ENCODE results near the gene CDK5.
"Not testable (repeated sequence)": the region's sequence is repeated elsewhere in the genome, so short reads cannot be mapped to it uniquely, and the experiment has no call there.

The CDK5 gene

DNA sequence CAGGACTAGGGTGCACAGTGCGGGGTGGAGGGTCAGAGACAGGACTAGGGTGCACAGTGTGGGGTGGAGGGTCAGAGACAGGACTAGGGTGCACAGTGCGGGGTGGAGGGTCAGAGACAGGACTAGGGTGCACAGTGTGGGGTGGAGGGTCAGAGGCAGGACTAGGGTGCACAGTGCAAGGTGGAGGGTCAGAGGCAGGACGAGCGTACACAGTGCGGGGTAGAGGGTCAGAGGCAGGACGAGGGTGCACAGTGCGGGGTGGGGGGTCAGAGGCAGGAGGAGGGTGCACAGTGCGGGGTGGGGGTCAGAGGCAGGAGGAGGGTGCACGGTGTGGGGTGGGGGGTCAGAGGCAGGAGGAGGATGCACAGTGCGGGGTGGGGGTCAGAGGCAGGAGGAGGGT, 14.2 kb downstream of the CDK5 start:
- H3K27me3 Mint-ChIP-seq; H3K4me3 Mint-ChIP-seq; H3K36me3 Mint-ChIP-seq (ENCODE audit: low read depth); H3K27ac Mint-ChIP-seq; H3K9me3 Mint-ChIP-seq: not testable (repeated sequence)
- peaks cover 18% of the 10 kb centered on the region for H3K4me1 Mint-ChIP-seq (ENCODE audit: low read depth)

DNA sequence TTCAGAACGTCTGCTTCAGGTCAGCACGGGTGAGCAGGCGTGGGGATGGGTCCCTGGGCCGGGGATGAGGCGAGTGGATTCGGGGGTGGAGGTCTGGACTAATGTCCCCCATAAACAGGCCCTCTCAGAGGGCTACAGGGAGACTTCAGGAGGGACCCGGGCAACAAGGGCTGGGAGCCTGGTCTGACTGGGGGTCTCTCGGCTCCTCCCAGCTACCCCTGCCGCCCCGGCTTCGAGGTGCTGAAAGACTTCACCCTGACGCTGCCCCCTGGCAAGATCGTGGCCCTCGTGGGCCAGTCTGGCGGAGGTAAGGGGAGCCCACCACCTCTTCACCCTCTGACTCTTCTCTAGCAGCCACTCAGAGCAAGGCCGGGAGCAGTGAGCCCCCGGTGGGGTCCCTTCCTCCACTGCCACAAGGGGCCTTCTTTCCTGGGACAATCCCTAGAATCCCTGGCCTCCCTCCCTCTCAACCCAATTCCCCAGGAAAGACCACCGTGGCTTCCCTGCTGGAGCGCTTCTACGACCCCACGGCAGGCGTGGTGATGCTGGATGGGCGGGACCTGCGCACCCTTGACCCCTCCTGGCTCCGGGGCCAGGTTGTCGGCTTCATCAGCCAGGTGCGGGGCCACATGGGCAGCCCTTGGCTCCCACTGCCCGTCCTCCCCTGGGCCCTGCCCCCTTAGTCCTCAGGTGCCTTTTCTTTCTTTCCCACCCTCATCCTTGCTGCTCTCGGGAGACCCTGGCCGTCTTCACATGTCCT, 16.9 kb downstream of the CDK5 start:
- H3K36me3 Mint-ChIP-seq (ENCODE audit: low read depth), result no peaks in the 10 kb centered on the region
- H3K4me3 Mint-ChIP-seq, result no peak overlapping the region
- H3K27me3 Mint-ChIP-seq, result no peaks in the 10 kb centered on the region
- H3K9me3 Mint-ChIP-seq, result no peaks in the 10 kb centered on the region
- peaks cover 25% of the 10 kb centered on the region for H3K4me1 Mint-ChIP-seq (ENCODE audit: low read depth)
- H3K27ac Mint-ChIP-seq, result no peak overlapping the region

DNA sequence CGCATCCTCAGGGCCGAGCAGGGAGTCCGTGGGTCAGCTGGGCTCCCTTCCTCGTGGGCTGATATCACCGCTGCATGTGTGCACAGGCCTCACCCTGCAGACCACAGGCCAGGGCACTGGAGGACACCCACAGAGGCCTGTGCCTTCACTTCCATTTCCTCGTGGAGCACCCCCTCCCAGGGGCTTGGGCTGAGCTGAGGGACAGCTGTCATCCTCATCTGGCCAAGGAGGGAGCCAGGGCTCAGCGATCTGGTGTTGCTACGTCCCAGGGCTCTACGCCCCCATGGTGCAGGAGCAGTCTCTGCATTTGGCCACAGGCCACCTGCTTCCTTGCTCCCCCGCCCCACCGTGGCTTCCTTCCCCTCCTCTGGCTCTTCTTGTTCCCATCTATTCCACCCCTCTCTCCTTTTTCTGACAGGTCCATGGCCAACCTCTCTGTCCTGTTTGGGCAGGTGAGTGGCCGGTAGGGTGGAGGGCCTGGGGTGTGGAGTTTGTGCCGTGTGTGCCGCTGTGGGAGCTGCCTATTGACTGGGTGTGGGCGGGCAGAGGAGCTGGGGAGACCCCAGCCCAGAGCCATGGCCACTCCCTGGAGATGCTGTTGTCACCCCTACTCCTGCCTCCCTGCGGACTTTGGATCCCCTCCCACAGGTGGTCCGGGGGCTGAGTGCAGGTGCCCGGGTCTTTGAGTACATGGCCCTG, 17.7 kb downstream of the CDK5 start:
- peaks cover 25% of the 10 kb centered on the region for H3K4me1 Mint-ChIP-seq (ENCODE audit: low read depth)
- H3K9me3 Mint-ChIP-seq, result no peaks in the 10 kb centered on the region
- peak overlapping the region; percentile 91 for H3K27ac Mint-ChIP-seq
- H3K4me3 Mint-ChIP-seq, result peak overlapping the region; percentile 56
- no peaks in the 10 kb centered on the region for H3K36me3 Mint-ChIP-seq (ENCODE audit: low read depth)
- H3K27me3 Mint-ChIP-seq, result no peaks in the 10 kb centered on the region

- H3K36me3 Mint-ChIP-seq (ENCODE audit: low read depth), result no peaks in the 10 kb centered on the region
- H3K27ac Mint-ChIP-seq, result peak overlapping the region; percentile 91
- no peaks in the 10 kb centered on the region for H3K27me3 Mint-ChIP-seq
- H3K4me3 Mint-ChIP-seq, result peak overlapping the region; percentile 56
- H3K4me1 Mint-ChIP-seq (ENCODE audit: low read depth), result peaks cover 25% of the 10 kb centered on the region
- H3K9me3 Mint-ChIP-seq, result no peaks in the 10 kb centered on the region
Measured at GRCh38 chr7:151038951-151039849, 18.5 kb downstream of the CDK5 start.

DNA sequence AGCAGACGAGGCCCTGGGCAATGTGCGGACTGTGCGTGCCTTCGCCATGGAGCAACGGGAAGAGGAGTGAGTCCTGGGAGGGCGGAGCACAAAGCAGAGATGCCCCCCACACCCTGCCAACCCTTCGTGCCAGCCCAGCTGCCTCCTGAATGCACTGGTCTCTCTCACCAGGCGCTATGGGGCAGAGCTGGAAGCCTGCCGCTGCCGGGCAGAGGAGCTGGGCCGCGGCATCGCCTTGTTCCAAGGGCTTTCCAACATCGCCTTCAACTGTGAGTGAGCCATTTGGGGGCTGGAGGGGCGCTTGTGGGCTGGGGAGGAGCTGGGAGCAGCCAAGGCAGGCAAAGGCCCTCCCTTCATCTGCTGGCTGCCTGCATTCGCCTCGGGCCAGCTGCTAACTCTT, 21.8 kb downstream of the CDK5 start:
- no peaks in the 10 kb centered on the region for H3K27me3 Mint-ChIP-seq
- peaks cover 5% of the 10 kb centered on the region for H3K36me3 Mint-ChIP-seq (ENCODE audit: low read depth)
- H3K4me3 Mint-ChIP-seq, result no peak overlapping the region
- peaks cover 25% of the 10 kb centered on the region for H3K4me1 Mint-ChIP-seq (ENCODE audit: low read depth)
- peak overlapping the region; percentile 45 for H3K27ac Mint-ChIP-seq
- H3K9me3 Mint-ChIP-seq, result no peaks in the 10 kb centered on the region

- Mint-ChIP-seq H3K4me1 (ENCODE audit: low read depth) (peaks cover 24% of the 10 kb centered on the region), H3K27me3 (no peaks in the 10 kb centered on the region), H3K9me3 (no peaks in the 10 kb centered on the region), H3K4me3 (no peak overlapping the region), H3K36me3 (ENCODE audit: low read depth) (peaks cover 5% of the 10 kb centered on the region), H3K27ac (no peak overlapping the region)
Measured at GRCh38 chr7:151035026-151035717, 22.5 kb downstream of the CDK5 start.

- no peaks in the 10 kb centered on the region for H3K27me3 Mint-ChIP-seq
- H3K9me3 Mint-ChIP-seq, result no peaks in the 10 kb centered on the region
- H3K36me3 Mint-ChIP-seq (ENCODE audit: low read depth), result peaks cover 9% of the 10 kb centered on the region
- no peak overlapping the region for H3K27ac Mint-ChIP-seq
- no peak overlapping the region for H3K4me3 Mint-ChIP-seq
- peaks cover 23% of the 10 kb centered on the region for H3K4me1 Mint-ChIP-seq (ENCODE audit: low read depth)
Measured at GRCh38 chr7:151034312-151035025, 23.2 kb downstream of the CDK5 start.

GRCh38 chr7:151033864-151034249, 23.8 kb downstream of the CDK5 start:
- peaks cover 23% of the 10 kb centered on the region for H3K4me1 Mint-ChIP-seq (ENCODE audit: low read depth)
- H3K9me3 Mint-ChIP-seq, result no peaks in the 10 kb centered on the region
- no peak overlapping the region for H3K4me3 Mint-ChIP-seq
- H3K27ac Mint-ChIP-seq, result no peak overlapping the region
- peaks cover 13% of the 10 kb centered on the region for H3K36me3 Mint-ChIP-seq (ENCODE audit: low read depth)
- H3K27me3 Mint-ChIP-seq, result no peaks in the 10 kb centered on the region

- Mint-ChIP-seq H3K4me3 (no peak overlapping the region), H3K4me1 (ENCODE audit: low read depth) (peaks cover 22% of the 10 kb centered on the region), H3K9me3 (no peaks in the 10 kb centered on the region), H3K27ac (no peak overlapping the region), H3K27me3 (no peaks in the 10 kb centered on the region), H3K36me3 (ENCODE audit: low read depth) (peaks cover 16% of the 10 kb centered on the region)
Measured at GRCh38 chr7:151032936-151033863, 24.5 kb downstream of the CDK5 start.

DNA sequence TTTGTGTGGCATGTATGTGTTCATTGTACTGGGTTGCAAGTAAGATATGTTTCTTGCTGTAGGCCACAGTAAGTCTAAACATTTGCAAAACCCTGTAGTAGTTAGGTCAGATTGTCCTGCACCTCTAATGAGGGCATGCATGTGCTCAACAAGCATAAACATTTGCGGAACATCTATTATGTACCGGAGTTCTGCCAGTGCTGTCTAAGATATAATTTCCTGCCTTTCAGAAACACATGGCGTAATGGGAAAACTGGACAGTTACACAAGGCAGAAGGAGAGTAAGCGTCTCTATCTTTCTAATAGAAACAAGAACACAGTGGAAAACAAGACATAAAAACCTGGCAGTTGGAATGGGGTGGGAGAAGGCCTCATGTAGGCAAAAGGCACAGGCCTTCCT, 26.7 kb downstream of the CDK5 start:
- H3K9me3 Mint-ChIP-seq, result no peaks in the 10 kb centered on the region
- no peak overlapping the region for H3K27ac Mint-ChIP-seq
- H3K4me1 Mint-ChIP-seq (ENCODE audit: low read depth), result peaks cover 26% of the 10 kb centered on the region
- peaks cover 16% of the 10 kb centered on the region for H3K36me3 Mint-ChIP-seq (ENCODE audit: low read depth)
- no peak overlapping the region for H3K4me3 Mint-ChIP-seq
- H3K27me3 Mint-ChIP-seq, result no peaks in the 10 kb centered on the region

DNA sequence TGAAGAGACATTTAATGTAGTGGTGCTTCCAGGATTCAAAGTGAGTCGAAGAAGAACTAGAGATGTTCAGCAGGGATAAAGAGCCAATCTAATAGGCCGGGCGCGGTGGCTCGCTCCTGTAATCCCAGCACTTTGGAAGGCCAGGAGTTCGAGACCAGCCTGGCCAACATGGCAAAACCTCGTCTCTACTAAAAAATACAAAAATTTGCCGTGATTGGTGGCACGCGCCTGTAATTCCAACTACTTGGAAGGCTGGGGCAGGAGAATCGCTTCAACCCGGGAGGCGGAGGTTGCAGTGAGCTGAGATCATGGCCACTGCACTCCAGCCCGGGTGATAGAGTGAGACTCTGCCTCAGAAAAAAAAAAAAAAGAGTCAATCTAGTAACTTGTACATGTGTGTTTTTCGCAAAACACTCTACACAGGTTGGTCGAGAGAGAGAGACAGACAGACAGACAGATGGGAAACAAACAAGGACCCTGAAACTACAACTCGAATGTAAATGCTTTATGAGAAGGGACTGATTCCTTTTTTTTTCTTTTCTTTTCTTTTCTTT, 28.7 kb downstream of the CDK5 start:
- H3K27ac Mint-ChIP-seq, result peak overlapping the region; percentile 94
- H3K4me3 Mint-ChIP-seq, result peak overlapping the region; percentile 98
- no peaks in the 10 kb centered on the region for H3K9me3 Mint-ChIP-seq
- no peaks in the 10 kb centered on the region for H3K27me3 Mint-ChIP-seq
- peaks cover 26% of the 10 kb centered on the region for H3K4me1 Mint-ChIP-seq (ENCODE audit: low read depth)
- H3K36me3 Mint-ChIP-seq (ENCODE audit: low read depth), result peaks cover 16% of the 10 kb centered on the region

DNA sequence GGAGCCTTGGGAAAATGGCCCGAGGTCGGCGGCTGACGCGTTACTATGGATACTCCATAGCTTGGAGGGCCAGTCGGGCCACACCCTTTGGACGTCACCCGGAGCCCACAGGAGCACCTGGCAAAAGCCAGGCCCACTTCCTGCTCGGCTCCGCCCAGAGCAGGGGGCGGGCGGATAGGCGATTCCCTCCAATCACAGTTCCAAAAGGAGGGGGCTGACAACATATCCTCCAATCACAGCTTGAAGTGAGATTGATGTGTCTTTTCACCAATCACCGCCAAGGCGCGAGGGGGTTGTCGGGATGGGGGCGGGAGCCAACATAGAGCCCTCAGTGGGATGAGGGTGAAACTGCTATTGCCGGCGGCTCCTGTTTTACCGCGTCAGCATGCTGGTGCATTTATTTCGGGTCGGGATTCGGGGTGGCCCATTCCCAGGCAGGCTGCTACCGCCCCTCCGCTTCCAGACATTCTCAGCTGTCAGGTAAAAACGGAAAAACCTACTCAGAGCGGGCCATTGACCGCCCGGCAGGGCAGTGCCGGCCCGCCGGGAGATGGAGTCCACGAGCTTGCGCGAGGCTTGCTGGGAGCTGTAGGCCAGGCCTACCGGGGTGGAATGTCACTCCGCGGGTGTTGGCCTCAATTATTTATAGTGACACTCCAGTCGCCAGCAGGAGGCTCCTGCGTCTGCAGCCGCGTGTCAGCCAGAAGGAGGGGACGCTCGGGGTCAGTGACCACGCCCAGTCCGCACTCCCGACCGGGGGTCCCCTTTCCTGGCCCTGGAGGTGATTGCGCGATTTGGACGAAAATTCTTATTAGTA, 29.4 kb downstream of the CDK5 start, which contains the start of gene ABCB8:
ABCB8 (plus strand) TSS at position 320 of the 817 bp plus-strand sequence; CDS start at position 386, 66 bp downstream.
- Mint-ChIP-seq H3K27ac (peak within 1 kb of the TSS; percentile 94), H3K9me3 (no peaks in the 10 kb centered on the region), H3K4me3 (peak within 1 kb of the TSS; percentile 98), H3K4me1 (ENCODE audit: low read depth) (peaks cover 26% of the 10 kb centered on the region), H3K27me3 (no peaks in the 10 kb centered on the region), H3K36me3 (ENCODE audit: low read depth) (peaks cover 16% of the 10 kb centered on the region)

Measured in stimulated activated naive CD8-positive, alpha-beta T cell treated with anti-CD3 and anti-CD28 coated beads, Interleukin-15, Interleukin-2, amounts not matched to agents 100 ng/mL and 50 ng/mL, for 24 hours (primary cell).